Measurements from ENCODE around the gene C1S.

GRCh38 chr12:7112041-7112440, 51.5 kb downstream of the C1S start:
- TF ChIP-seq CTCF (IDR thresholded peaks at IDR 0.05) (no peak), POLR2A (IDR thresholded peaks at IDR 0.05) (no peak)
